ENCODE results near the gene ZFHX3.
"Not testable (repeated sequence)": the region's sequence is repeated elsewhere in the genome, so short reads cannot be mapped to it uniquely, and the experiment has no call there.

The ZFHX3 gene

GRCh38 chr16:72989579-72990551, 58.1 kb downstream of the ZFHX3 start:
- no peak for TF ChIP-seq CTCF (conservative IDR thresholded peaks at IDR 0.05; ENCODE audit: low read depth, low read length)
- Histone ChIP-seq H3K4me3 (IDR thresholded peaks at IDR 0.05; ENCODE audit: insufficient read depth, low read depth, low read length) (no peak overlapping the region), H3K4me1 (ENCODE audit: low read depth, poor library complexity, severe bottlenecking) (no peaks in the 10 kb centered on the region), H2AFZ (ENCODE audit: low read depth) (no peak overlapping the region), H4K20me1 (ENCODE audit: insufficient read depth) (no peaks in the 10 kb centered on the region), H3K27me3 (ENCODE audit: insufficient read depth, low read depth) (no peaks in the 10 kb centered on the region), H3K79me2 (ENCODE audit: insufficient read depth, low read depth) (0 out of 2 replicates have a peak, but pooled peaks cover 3% of the 10 kb centered on the region), H3K36me3 (ENCODE audit: insufficient read depth) (no peaks in the 10 kb centered on the region), H3K27ac (no peak overlapping the region), H3K9ac (no peak overlapping the region), H3K4me2 (no peak overlapping the region)

- not testable (repeated sequence) for H3K27me3 ChIP-seq (ENCODE audit: insufficient read depth, low read depth); H4K20me1 ChIP-seq (ENCODE audit: insufficient read depth); H3K9ac ChIP-seq; H3K79me2 ChIP-seq (ENCODE audit: insufficient read depth, low read depth); H3K4me3 ChIP-seq (IDR thresholded peaks at IDR 0.05; ENCODE audit: insufficient read depth, low read depth, low read length); H3K4me2 ChIP-seq; H2AFZ ChIP-seq (ENCODE audit: low read depth); H3K27ac ChIP-seq; H3K36me3 ChIP-seq (ENCODE audit: insufficient read depth); H3K4me1 ChIP-seq (ENCODE audit: low read depth, poor library complexity, severe bottlenecking)
Observed at GRCh38 chr16:72989203-72989578, 58.7 kb downstream of the ZFHX3 start.

GRCh38 chr16:72988569-72988968, 59.4 kb downstream of the ZFHX3 start:
- H3K27me3 ChIP-seq (ENCODE audit: insufficient read depth, low read depth): no peaks in the 10 kb centered on the region
- TF ChIP-seq CTCF (conservative IDR thresholded peaks at IDR 0.05; ENCODE audit: low read depth, low read length): no peak
- H3K27ac ChIP-seq: no peak overlapping the region
- H3K9ac ChIP-seq: no peak overlapping the region
- no peaks in the 10 kb centered on the region for H3K36me3 ChIP-seq (ENCODE audit: insufficient read depth)
- H3K4me3 ChIP-seq (IDR thresholded peaks at IDR 0.05; ENCODE audit: insufficient read depth, low read depth, low read length): no peak overlapping the region
- 0 out of 2 replicates have a peak, but pooled peaks cover 3% of the 10 kb centered on the region for H3K79me2 ChIP-seq (ENCODE audit: insufficient read depth, low read depth)
- H3K4me1 ChIP-seq (ENCODE audit: low read depth, poor library complexity, severe bottlenecking): no peaks in the 10 kb centered on the region
- no peak overlapping the region for H3K4me2 ChIP-seq
- H2AFZ ChIP-seq (ENCODE audit: low read depth): no peak overlapping the region
- H4K20me1 ChIP-seq (ENCODE audit: insufficient read depth): no peaks in the 10 kb centered on the region

GRCh38 chr16:72987480-72987901, 60.4 kb downstream of the ZFHX3 start:
- Histone ChIP-seq H3K4me3 (IDR thresholded peaks at IDR 0.05; ENCODE audit: insufficient read depth, low read depth, low read length) (no peak overlapping the region), H2AFZ (ENCODE audit: low read depth) (no peak overlapping the region), H4K20me1 (ENCODE audit: insufficient read depth) (no peaks in the 10 kb centered on the region), H3K27me3 (ENCODE audit: insufficient read depth, low read depth) (no peaks in the 10 kb centered on the region), H3K27ac (no peak overlapping the region), H3K4me2 (no peak overlapping the region), H3K9ac (no peak overlapping the region), H3K79me2 (ENCODE audit: insufficient read depth, low read depth) (0 out of 2 replicates have a peak, but pooled peaks cover 3% of the 10 kb centered on the region), H3K36me3 (ENCODE audit: insufficient read depth) (no peaks in the 10 kb centered on the region), H3K4me1 (ENCODE audit: low read depth, poor library complexity, severe bottlenecking) (no peaks in the 10 kb centered on the region)
- TF ChIP-seq CTCF (conservative IDR thresholded peaks at IDR 0.05; ENCODE audit: low read depth, low read length): no peak

GRCh38 chr16:72985995-72986394, 61.9 kb downstream of the ZFHX3 start:
- Histone ChIP-seq H3K79me2 (ENCODE audit: insufficient read depth, low read depth) (0 out of 2 replicates have a peak, but pooled peaks cover 3% of the 10 kb centered on the region), H3K27me3 (ENCODE audit: insufficient read depth, low read depth) (no peaks in the 10 kb centered on the region), H2AFZ (ENCODE audit: low read depth) (no peak overlapping the region), H4K20me1 (ENCODE audit: insufficient read depth) (no peaks in the 10 kb centered on the region), H3K4me1 (ENCODE audit: low read depth, poor library complexity, severe bottlenecking) (no peaks in the 10 kb centered on the region), H3K36me3 (ENCODE audit: insufficient read depth) (no peaks in the 10 kb centered on the region), H3K4me2 (no peak overlapping the region), H3K27ac (no peak overlapping the region), H3K4me3 (IDR thresholded peaks at IDR 0.05; ENCODE audit: insufficient read depth, low read depth, low read length) (no peak overlapping the region), H3K9ac (no peak overlapping the region)
- TF ChIP-seq CTCF (conservative IDR thresholded peaks at IDR 0.05; ENCODE audit: low read depth, low read length): no peak
